Embryonic facial prominence (tissue), 1 donor: Measurements from ENCODE around the gene ABHD14A.

Source experiments
- DNase-seq: peaks from one replicate; pipeline ENCODE4 v3.0.0-alpha.2; 2016; ENCODE audit errors: extremely low spot score

Gene ABHD14A

GRCh38 chr3:51941463-51941797 is 33.4 kb upstream of the ABHD14A start:
- DNase-seq: no peak

- peak; percentile 99 for DNase-seq
Observed at GRCh38 chr3:51941798-51942602, 32.9 kb upstream of the ABHD14A start, which contains the start of the genes PARP3 and RRP9. Gene PARP3, plus strand, starts transcription at chr3:51942363. Its CDS starts 993 bp downstream, at chr3:51943356. Gene RRP9, minus strand, starts transcription at chr3:51941904. Its CDS starts 37 bp downstream, at chr3:51941867.

GRCh38 chr3:51942603-51943450 is 32.0 kb upstream of the ABHD14A start:
- DNase-seq: no peak

- no peak for DNase-seq
Observed at GRCh38 chr3:51943451-51944391, 31.1 kb upstream of the ABHD14A start.

- no peak for DNase-seq
Observed at GRCh38 chr3:51944451-51945021, 30.3 kb upstream of the ABHD14A start.

- DNase-seq: no peak
Observed at GRCh38 chr3:51945031-51945840, 29.6 kb upstream of the ABHD14A start.

- DNase-seq: no peak
Observed at GRCh38 chr3:51945926-51946705, 28.7 kb upstream of the ABHD14A start.

GRCh38 chr3:51946796-51947195 is 28.1 kb upstream of the ABHD14A start:
- DNase-seq: no peak

- DNase-seq: no peak
Observed at GRCh38 chr3:51947215-51947900, 27.5 kb upstream of the ABHD14A start.

- DNase-seq: no peak
Observed at GRCh38 chr3:51948016-51948580, 26.8 kb upstream of the ABHD14A start.

GRCh38 chr3:51949121-51949520 is 25.7 kb upstream of the ABHD14A start:
- no peak for DNase-seq

GRCh38 chr3:51950899-51951298 is 24.0 kb upstream of the ABHD14A start:
- no peak for DNase-seq

GRCh38 chr3:51953445-51953844 is 21.4 kb upstream of the ABHD14A start:
- DNase-seq: no peak

GRCh38 chr3:51954105-51954504 is 20.8 kb upstream of the ABHD14A start:
- no peak for DNase-seq

GRCh38 chr3:51954713-51955112 is 20.2 kb upstream of the ABHD14A start:
- no peak for DNase-seq

GRCh38 chr3:51955175-51955892 is 19.5 kb upstream of the ABHD14A start, which contains the start of gene GPR62:
Gene GPR62, plus strand, starts transcription at chr3:51955381. Its CDS starts 272 bp downstream, at chr3:51955653.
- DNase-seq: no peak

- DNase-seq: no peak
Observed at GRCh38 chr3:51955893-51956770, 18.7 kb upstream of the ABHD14A start.
